CD4-positive, alpha-beta memory T cell (primary cell): ENCODE measurements around the gene KCNIP4. TPM values are rescaled to one million over a fixed set of nuclear protein-coding genes. Genes with fewer than 3 reads are reported as not detected.

Experiments
- CTCF ChIA-PET: fragments of 350-600 bp; sonication (Branson Sonifier 250); formaldehyde crosslinking; loops from one replicate; lab custom pipeline; 2021; ENCODE audit warnings: inconsistent platforms; ENCODE audit not compliant: partially characterized antibody; lab: Charles Lee
- POLR2A ChIA-PET: fragments of 350-600 bp; sonication (Branson Sonifier 250); formaldehyde crosslinking; loops from one replicate; lab custom pipeline; 2021; ENCODE audit not compliant: partially characterized antibody; lab: Charles Lee
- DNase-seq, 5 donors: peaks; one replicate each; pipeline versions ENCODE4 v3.0.0 to v3.0.0-alpha.2; 2020 to 2022; ENCODE audit warnings: mixed read lengths in 1 of 5
- H3K27ac ChIP-seq: one replicate; pipeline ENCODE4 v1.7.0; 2013; ENCODE audit warnings: low read depth, low read length
- H3K27me3 ChIP-seq: 2 replicates; pipeline ENCODE4 v1.7.0; 2013; ENCODE audit warnings: mild to moderate bottlenecking, low read length, moderate library complexity; ENCODE audit not compliant: insufficient read depth
- H3K36me3 ChIP-seq: 2 replicates; pipeline ENCODE4 v1.7.0; 2013; ENCODE audit warnings: mild to moderate bottlenecking, low read length, moderate library complexity; ENCODE audit not compliant: insufficient read depth
- H3K4me1 ChIP-seq: 2 replicates; pipeline ENCODE4 v1.7.0; 2013; ENCODE audit warnings: mild to moderate bottlenecking, low read length, moderate library complexity; ENCODE audit not compliant: insufficient read depth
- H3K4me3 ChIP-seq, 2 donors: one replicate each; pipeline ENCODE4 v1.7.0; 2013; ENCODE audit warnings: low read length in 2 of 2, mild to moderate bottlenecking in 1 of 2
- H3K9me3 ChIP-seq, 2 donors: one replicate each; pipeline ENCODE4 v1.7.0; 2013; ENCODE audit warnings: low read length in 2 of 2, control low read depth in 1 of 2; ENCODE audit not compliant: control insufficient read depth in 1 of 2
- H3K27ac Mint-ChIP-seq, 7 donors: one replicate each; pipeline ENCODE4 v1.8.0; 2020 to 2021; ENCODE audit warnings: mixed read lengths in 7 of 7, mild to moderate bottlenecking in 6 of 7, inconsistent platforms in 3 of 7, moderate library complexity in 3 of 7
- H3K27me3 Mint-ChIP-seq, 2 donors: one replicate each; pipeline ENCODE4 v1.8.0; 2020 to 2021; ENCODE audit warnings: mixed read lengths in 2 of 2
- H3K36me3 Mint-ChIP-seq, 2 donors: one replicate each; pipeline ENCODE4 v1.8.0; 2020 to 2021; ENCODE audit warnings: mixed read lengths in 2 of 2, inconsistent platforms in 1 of 2, mild to moderate bottlenecking in 1 of 2
- H3K4me1 Mint-ChIP-seq, 4 donors: one replicate each; pipeline ENCODE4 v1.8.0; 2020 to 2021; ENCODE audit warnings: mixed read lengths in 4 of 4, mild to moderate bottlenecking in 1 of 4
- H3K4me3 Mint-ChIP-seq, 8 donors: one replicate each; pipeline ENCODE4 v1.8.0; 2020 to 2021; ENCODE audit warnings: mixed read lengths in 8 of 8, mild to moderate bottlenecking in 7 of 8, moderate library complexity in 6 of 8, inconsistent platforms in 3 of 8
- H3K9me3 Mint-ChIP-seq, 8 donors: one replicate each; pipeline ENCODE4 v1.8.0; 2020 to 2021; ENCODE audit warnings: mixed read lengths in 8 of 8, mild to moderate bottlenecking in 5 of 8, inconsistent platforms in 3 of 8, moderate library complexity in 1 of 8
- intact Hi-C: fragments of 100-400 bp; cut with micrococcal nuclease; formaldehyde crosslinking; loops from one replicate; pipeline ENCODE4 v1.15.1; 2023
- polyA plus RNA-seq, 2 donors: library from polyadenylated mRNA; unstranded; fragments of 300-500 nt; fragmentation: Illumina TruSeq; gene quantifications; one replicate each; pipeline ENCODE4 v1.2.3, GENCODE V29; 2021
- total RNA-seq, 2 experiments: library from RNA; stranded (reverse); gene quantifications; one replicate each; pipeline ENCODE4 v1.2.3, GENCODE V29; 2021

The KCNIP4 gene
- total and polyA plus RNA-seq, 4 experiments from 2014 or later: 0.11 to 0.26 TPM; not detected in 2

- intact Hi-C loops: no loop called here
- Mint-ChIP-seq H3K4me1 (no peaks in the 10 kb centered on the region), H3K27me3 (no peaks in the 10 kb centered on the region), H3K36me3 (no peaks in the 10 kb centered on the region), H3K9me3 (peaks cover 0 to 8% (median under 1%) of the 10 kb centered on the region in 8 donors), H3K27ac (no peak overlapping the region), H3K4me3 (no peak overlapping the region)
- no peaks in the 10 kb centered on the region for H3K36me3 ChIP-seq
- no peaks in the 10 kb centered on the region for H3K9me3 ChIP-seq
- no peaks in the 10 kb centered on the region for H3K4me1 ChIP-seq
- no peak overlapping the region for H3K27ac ChIP-seq
- no peaks in the 10 kb centered on the region for H3K27me3 ChIP-seq
- ChIA-PET CTCF (no interaction called here), POLR2A (no interaction called here)
- H3K4me3 ChIP-seq: no peak overlapping the region
- no peak for DNase-seq
Measured at GRCh38 chr4:21856754-21857153, 91.8 kb downstream of the KCNIP4 start.

- no peak overlapping the region for H3K4me3 ChIP-seq
- Mint-ChIP-seq H3K9me3 (peaks cover 0 to 8% (median 0%) of the 10 kb centered on the region in 8 donors), H3K4me1 (no peaks in the 10 kb centered on the region), H3K27ac (no peak overlapping the region), H3K27me3 (no peaks in the 10 kb centered on the region), H3K36me3 (no peaks in the 10 kb centered on the region), H3K4me3 (no peak overlapping the region)
- DNase-seq: no peak
- H3K27me3 ChIP-seq: no peaks in the 10 kb centered on the region
- ChIA-PET CTCF (no interaction called here), POLR2A (no interaction called here)
- H3K36me3 ChIP-seq: no peaks in the 10 kb centered on the region
- no peaks in the 10 kb centered on the region for H3K4me1 ChIP-seq
- H3K27ac ChIP-seq: no peak overlapping the region
- no peaks in the 10 kb centered on the region for H3K9me3 ChIP-seq
- intact Hi-C loops: no loop called here
Measured at GRCh38 chr4:21856301-21856700, 92.3 kb downstream of the KCNIP4 start.

DNA sequence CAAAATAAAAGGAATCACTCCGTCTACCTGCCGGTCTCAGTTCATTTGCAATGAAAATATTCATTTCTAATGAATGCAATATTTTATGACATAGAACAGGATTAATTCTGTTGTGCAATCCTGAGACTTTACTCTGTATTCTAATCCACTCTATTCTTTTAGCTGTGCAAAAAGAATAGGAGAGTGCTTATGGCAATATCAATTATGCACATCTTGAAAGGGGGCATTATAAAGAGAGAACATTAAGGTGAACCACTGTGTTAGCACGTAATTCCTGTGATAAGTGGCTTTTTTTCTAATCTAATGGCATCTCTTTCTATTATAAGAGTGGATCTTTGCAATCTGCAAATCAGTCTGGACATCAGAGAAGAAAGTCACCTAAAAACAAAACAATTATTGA is 99.5 kb downstream of the KCNIP4 start:
- no peak overlapping the region for H3K27ac ChIP-seq
- H3K9me3 ChIP-seq: no peaks in the 10 kb centered on the region
- Mint-ChIP-seq H3K27me3 (peaks cover 0 to 1% of the 10 kb centered on the region in 2 donors), H3K4me1 (no peaks in the 10 kb centered on the region), H3K4me3 (no peak overlapping the region), H3K27ac (no peak overlapping the region), H3K36me3 (no peaks in the 10 kb centered on the region), H3K9me3 (peaks cover 0 to 4% (median under 1%) of the 10 kb centered on the region in 8 donors)
- ChIA-PET CTCF (no interaction called here), POLR2A (no interaction called here)
- intact Hi-C loops: no loop called here
- DNase-seq: no peak
- no peaks in the 10 kb centered on the region for H3K4me1 ChIP-seq
- no peaks in the 10 kb centered on the region for H3K27me3 ChIP-seq
- no peak overlapping the region for H3K4me3 ChIP-seq
- no peaks in the 10 kb centered on the region for H3K36me3 ChIP-seq

DNA sequence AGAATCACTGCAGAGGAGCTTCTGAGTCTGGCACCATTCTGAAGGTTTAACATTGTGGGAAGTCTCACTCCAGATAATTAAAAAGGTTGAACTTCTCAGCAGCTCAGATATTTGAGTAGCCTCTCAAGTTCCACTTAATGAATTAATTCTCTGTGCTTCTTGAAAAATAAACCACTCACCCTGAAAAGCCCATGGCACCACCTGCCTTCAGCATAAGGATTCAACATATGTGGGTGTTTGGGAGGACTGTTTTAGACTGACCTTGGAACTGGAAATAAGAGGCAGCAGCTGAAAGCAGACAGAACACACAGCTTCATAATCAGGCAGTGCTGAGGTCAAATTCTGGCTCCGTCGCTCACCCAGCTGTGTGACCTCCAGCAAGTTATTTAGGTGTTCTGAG is 100.6 kb downstream of the KCNIP4 start:
- DNase-seq: no peak
- Mint-ChIP-seq H3K36me3 (no peaks in the 10 kb centered on the region), H3K27ac (no peak overlapping the region), H3K9me3 (peaks cover 0 to 4% (median 0%) of the 10 kb centered on the region in 8 donors), H3K4me1 (no peaks in the 10 kb centered on the region), H3K4me3 (no peak overlapping the region), H3K27me3 (peaks cover 0 to 1% of the 10 kb centered on the region in 2 donors)
- POLR2A ChIA-PET: no interaction called here
- no peak overlapping the region for H3K4me3 ChIP-seq
- H3K27me3 ChIP-seq: no peaks in the 10 kb centered on the region
- CTCF ChIA-PET: no interaction called here
- H3K9me3 ChIP-seq: no peaks in the 10 kb centered on the region
- H3K4me1 ChIP-seq: no peaks in the 10 kb centered on the region
- intact Hi-C loops: no loop called here
- no peak overlapping the region for H3K27ac ChIP-seq
- no peaks in the 10 kb centered on the region for H3K36me3 ChIP-seq

GRCh38 chr4:21845663-21846062 is 102.9 kb downstream of the KCNIP4 start:
- CTCF ChIA-PET: no interaction called here

GRCh38 chr4:21835712-21836111 is 112.9 kb downstream of the KCNIP4 start:
- intact Hi-C loops: no loop called here
- no peaks in the 10 kb centered on the region for H3K9me3 ChIP-seq
- CTCF ChIA-PET: no interaction called here
- no peak overlapping the region for H3K4me3 ChIP-seq
- no peaks in the 10 kb centered on the region for H3K36me3 Mint-ChIP-seq
- H3K4me3 Mint-ChIP-seq: no peak overlapping the region
- no peak for DNase-seq
- no peak overlapping the region for H3K27ac Mint-ChIP-seq
- no peak overlapping the region for H3K27ac ChIP-seq
- H3K4me1 ChIP-seq: no peaks in the 10 kb centered on the region
- no peaks in the 10 kb centered on the region for H3K27me3 Mint-ChIP-seq
- no peaks in the 10 kb centered on the region for H3K27me3 ChIP-seq
- H3K36me3 ChIP-seq: no peaks in the 10 kb centered on the region
- peaks cover 1 to 6% (median 3%) of the 10 kb centered on the region in 8 donors for H3K9me3 Mint-ChIP-seq
- POLR2A ChIA-PET: no interaction called here
- no peaks in the 10 kb centered on the region for H3K4me1 Mint-ChIP-seq

More at GRCh38 chr4:21845663-21846062, 102.9 kb downstream of the KCNIP4 start:
- Mint-ChIP-seq H3K4me1 (no peaks in the 10 kb centered on the region), H3K27me3 (peaks cover 0 to 1% of the 10 kb centered on the region in 2 donors), H3K27ac (no peak overlapping the region), H3K9me3 (peaks cover 0 to 6% (median 0%) of the 10 kb centered on the region in 8 donors), H3K4me3 (no peak overlapping the region), H3K36me3 (no peaks in the 10 kb centered on the region)
- no peaks in the 10 kb centered on the region for H3K36me3 ChIP-seq
- no peaks in the 10 kb centered on the region for H3K27me3 ChIP-seq
- no peak for DNase-seq
- H3K4me3 ChIP-seq: no peak overlapping the region
- intact Hi-C loops: no loop called here
- no peaks in the 10 kb centered on the region for H3K9me3 ChIP-seq
- no peaks in the 10 kb centered on the region for H3K4me1 ChIP-seq
- no peak overlapping the region for H3K27ac ChIP-seq
- POLR2A ChIA-PET: no interaction called here

- ChIA-PET POLR2A (no interaction called here), CTCF (no interaction called here)
- Histone ChIP-seq H3K4me1 (no peaks in the 10 kb centered on the region), H3K27ac (no peak overlapping the region), H3K36me3 (no peaks in the 10 kb centered on the region), H3K4me3 (no peak overlapping the region), H3K9me3 (no peaks in the 10 kb centered on the region), H3K27me3 (no peaks in the 10 kb centered on the region)
- Mint-ChIP-seq H3K36me3 (no peaks in the 10 kb centered on the region), H3K4me3 (no peak overlapping the region), H3K9me3 (peaks cover 0 to 7% (median 3%) of the 10 kb centered on the region in 8 donors), H3K27ac (no peak overlapping the region), H3K27me3 (no peaks in the 10 kb centered on the region), H3K4me1 (no peaks in the 10 kb centered on the region)
- no peak for DNase-seq
- intact Hi-C loops: no loop called here
Measured at GRCh38 chr4:21830272-21830671, 118.3 kb downstream of the KCNIP4 start.

DNA sequence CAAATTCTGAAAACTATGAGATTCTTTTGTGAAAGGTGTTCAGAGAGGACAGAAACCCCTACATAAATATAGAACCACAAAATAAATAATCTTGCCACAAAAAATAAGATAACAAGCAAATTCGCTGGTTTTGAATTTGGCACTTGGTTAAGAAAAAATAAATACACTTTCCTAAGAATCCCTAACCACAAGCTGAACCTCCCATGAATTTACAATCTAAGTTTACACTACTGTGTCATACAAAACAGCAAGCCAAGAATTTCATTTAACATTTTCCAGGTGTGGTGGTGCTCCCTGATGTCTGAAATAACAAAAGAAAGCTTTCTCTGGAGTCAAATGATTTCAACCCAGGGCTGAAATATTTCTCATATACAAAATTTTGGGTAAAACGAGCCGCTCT is 121.0 kb downstream of the KCNIP4 start:
- no peak overlapping the region for H3K4me3 Mint-ChIP-seq
- H3K27me3 Mint-ChIP-seq: no peaks in the 10 kb centered on the region
- intact Hi-C loops: no loop called here
- no peaks in the 10 kb centered on the region for H3K36me3 Mint-ChIP-seq
- ChIA-PET CTCF (no interaction called here), POLR2A (no interaction called here)
- Histone ChIP-seq H3K4me3 (no peak overlapping the region), H3K27me3 (no peaks in the 10 kb centered on the region), H3K36me3 (no peaks in the 10 kb centered on the region), H3K9me3 (no peaks in the 10 kb centered on the region), H3K27ac (no peak overlapping the region), H3K4me1 (no peaks in the 10 kb centered on the region)
- peaks cover 0 to 13% (median 3%) of the 10 kb centered on the region in 8 donors for H3K9me3 Mint-ChIP-seq
- no peaks in the 10 kb centered on the region for H3K4me1 Mint-ChIP-seq
- no peak for DNase-seq
- H3K27ac Mint-ChIP-seq: no peak overlapping the region
